ENCODE data around the gene PROSER3.
A peak's percentile ranks its signal among the peaks of the same experiment; 100 is the strongest.

The PROSER3 gene

GRCh38 chr19:35757749-35758608 lies at the start of gene PROSER3:
PROSER3 (plus strand) TSS chr19:35758176; CDS start chr19:35758216, 40 bp downstream.
- peak; percentile 99 for DNase-seq

GRCh38 chr19:35708391-35708790 lies 49.6 kb upstream of the PROSER3 start:
- no peak for DNase-seq

DNA sequence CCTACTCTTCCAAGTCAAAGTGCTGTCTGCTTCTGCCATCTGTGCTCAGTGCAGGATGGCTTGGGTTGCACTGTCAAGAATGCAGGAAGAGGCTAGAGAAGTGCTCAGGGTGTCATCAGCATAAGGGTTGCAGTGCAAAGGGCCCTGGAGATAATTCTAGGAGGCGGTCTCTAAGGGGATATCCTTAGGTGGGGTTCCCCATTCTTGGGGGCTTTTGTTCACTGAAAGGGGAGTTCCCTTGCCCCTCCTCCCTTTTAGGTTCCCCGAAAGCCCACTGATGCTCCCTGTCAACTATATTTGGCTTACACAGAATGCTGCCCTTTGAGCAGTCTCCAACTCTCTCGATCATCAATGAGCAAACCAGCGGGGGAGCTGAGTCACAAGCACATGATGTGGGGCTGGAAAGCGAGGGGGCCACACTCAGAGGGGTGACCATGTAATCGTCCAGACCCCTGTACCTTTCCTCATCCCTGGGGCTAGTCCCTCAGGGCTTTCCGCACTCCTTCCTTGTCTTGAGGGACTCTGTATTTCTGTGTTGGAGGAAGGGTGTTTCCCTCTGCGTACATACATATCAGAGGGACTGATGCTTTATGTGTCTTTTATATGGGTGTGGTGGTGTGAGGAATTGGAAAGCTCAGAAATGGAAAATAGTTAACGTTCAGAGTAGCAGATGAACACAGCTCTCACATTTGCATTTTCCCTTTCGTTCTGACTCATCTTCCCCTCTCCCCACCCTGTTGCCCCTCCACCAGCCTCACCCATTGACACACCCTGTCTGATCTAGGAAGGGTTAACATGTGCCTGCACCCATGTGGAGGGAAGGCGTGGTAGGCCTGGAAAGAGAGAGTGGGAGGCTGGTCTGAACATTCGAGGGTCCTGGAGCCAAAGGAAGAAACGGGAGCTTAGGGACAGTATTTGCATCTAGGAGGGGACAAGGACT lies 46.9 kb upstream of the PROSER3 start:
- DNase-seq = no peak

DNA sequence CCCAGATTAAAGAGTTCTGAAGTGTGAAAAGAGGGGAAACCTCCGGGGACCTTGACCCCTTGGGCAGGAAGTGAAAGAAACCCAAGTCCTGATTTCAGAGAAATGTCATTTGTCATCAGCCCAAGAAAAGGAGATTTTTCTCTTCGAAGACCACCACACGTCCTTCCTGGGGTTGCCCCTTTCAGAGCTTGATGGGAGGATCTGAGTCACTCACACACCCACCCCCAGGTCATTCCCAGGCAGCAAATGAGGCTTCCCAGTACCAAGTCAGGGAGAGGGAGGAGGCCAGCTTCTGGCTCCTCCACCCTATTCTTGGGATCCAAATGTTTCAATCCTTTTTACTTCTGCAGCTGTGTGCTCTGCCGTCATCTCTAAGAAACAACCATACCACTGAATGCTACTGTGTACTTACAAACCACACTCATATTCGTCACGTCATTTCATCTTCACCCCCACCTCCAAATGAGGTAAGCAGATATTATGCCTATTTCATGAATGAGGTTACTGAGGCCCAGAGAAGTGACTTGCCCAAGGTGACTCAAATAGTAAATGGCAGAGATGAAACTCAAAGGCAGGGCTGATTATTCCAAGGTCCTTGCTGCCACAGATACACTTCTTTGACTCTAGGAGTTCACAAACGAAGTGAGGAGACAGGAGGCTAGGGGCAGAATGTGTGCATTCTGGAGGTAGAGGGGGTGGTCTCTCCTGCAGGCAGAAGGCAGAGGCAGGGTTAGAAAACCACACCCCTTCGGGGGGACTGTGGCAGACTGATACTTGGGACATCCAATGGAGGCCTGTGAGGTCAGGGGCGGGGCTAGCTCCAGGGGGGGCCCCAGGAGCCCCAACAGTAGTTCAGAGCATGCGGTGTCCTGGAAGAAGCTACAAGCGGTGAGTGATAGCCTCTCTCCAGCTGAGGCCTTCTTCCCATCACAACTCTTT lies 45.1 kb upstream of the PROSER3 start:
- DNase-seq = no peak

GRCh38 chr19:35713506-35713850 lies 44.5 kb upstream of the PROSER3 start:
- DNase-seq = no peak

DNA sequence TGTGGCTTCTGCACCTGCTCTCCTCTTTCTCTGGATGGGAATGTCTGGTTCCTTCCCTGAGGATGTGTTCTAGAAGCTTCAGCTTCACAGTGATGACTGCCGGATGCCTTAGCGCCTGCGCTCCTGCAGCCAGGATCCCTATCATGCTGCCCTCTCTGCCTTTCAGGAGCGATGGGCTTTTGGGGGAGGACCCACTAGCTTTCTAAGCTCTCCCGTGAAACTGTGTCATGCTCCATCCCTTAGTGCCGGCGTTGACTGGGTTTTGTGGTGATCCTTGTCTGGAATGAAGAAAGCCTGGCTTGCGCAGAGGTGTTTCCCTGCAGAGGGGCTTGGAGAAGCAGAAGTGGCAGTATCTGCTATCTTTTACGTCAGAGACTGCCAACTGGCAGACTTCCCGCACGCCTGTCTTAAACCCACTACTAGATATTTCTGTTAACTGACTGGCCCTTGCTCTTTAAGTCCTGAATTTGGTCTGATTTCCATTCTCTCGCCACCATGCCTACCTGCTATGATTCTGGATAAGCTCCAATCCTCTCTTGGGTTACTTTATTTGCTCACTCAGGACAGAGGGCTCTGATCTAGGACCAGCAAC lies 44.0 kb upstream of the PROSER3 start:
- DNase-seq = no peak

GRCh38 chr19:35714601-35715354 lies 43.2 kb upstream of the PROSER3 start:
- DNase-seq = no peak

GRCh38 chr19:35715355-35715809 lies 42.6 kb upstream of the PROSER3 start:
- no peak for DNase-seq

DNA sequence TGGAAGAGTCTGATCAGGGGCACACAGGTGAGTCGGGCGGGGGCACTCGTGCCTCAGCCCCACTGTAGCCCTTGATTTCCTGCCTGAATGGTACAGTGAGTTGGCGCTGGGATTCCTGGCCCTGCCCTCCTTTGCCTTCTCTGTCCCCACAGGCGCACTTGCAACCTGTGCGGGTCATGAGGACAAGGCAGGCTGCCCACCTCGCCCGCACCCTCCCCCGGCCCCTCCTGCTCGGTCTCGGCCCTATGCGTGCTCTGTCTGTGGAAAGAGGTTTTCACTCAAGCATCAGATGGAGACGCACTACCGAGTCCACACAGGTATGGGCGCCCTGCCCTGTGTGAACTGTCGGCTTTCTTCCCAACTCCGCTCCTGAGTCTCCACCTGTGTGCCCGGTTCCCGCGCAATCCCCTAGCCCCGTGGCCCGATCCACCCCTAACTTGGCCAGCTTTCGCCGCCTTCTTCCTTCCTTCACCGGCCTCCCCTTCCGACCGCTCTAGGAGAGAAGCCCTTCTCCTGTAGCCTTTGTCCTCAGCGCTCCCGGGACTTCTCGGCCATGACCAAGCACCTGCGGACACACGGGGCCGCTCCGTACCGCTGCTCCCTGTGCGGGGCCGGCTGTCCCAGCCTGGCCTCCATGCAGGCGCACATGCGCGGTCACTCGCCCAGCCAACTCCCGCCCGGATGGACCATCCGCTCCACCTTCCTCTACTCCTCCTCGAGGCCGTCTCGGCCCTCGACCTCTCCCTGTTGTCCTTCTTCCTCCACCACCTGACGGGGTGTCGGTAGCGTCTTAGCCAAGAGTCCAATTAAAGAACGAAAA lies 41.8 kb upstream of the PROSER3 start:
- DNase-seq = no peak

DNA sequence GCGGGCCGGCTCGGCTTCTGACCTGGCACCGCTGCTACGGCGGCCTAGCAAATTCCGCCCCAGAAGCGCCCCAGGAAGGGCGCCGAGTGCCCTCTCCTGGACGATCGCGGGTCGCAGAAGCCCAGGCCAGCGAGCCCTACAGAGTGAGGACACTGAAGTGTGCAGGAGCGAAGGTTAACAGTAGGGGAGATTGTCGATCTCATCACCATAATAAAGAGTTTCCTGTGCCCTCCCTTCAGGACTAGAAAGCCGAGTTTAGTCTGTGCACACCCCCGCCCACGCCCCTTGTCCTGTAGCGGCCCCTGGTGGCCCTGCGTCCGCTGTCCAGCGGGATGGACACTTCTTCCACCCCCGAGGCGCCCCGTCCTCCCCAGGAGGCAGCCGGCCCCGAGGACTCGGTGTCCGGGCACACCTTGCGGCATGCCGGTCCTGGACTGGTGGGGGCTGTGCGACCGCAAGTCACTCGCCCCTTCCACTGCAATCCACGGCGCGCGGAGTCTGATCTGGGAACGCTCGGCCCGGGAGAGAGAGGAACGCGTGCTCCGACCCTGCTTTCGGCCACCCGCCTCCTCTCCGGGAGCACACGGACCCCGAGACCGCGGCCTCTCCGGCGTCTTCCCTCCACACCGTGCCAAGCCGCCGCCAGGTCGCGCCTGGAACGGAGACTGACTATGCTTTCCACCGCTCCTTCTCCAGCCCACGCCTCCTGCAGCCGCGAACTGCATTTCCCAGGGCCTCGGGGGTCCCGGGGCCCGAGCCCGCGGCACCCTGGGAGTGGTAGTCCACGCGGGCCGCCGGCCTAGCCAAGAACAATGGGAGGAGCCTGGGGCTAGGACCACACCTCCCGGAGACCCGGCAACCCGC lies 40.9 kb upstream of the PROSER3 start:
- DNase-seq = peak; percentile 90 to 91

DNA sequence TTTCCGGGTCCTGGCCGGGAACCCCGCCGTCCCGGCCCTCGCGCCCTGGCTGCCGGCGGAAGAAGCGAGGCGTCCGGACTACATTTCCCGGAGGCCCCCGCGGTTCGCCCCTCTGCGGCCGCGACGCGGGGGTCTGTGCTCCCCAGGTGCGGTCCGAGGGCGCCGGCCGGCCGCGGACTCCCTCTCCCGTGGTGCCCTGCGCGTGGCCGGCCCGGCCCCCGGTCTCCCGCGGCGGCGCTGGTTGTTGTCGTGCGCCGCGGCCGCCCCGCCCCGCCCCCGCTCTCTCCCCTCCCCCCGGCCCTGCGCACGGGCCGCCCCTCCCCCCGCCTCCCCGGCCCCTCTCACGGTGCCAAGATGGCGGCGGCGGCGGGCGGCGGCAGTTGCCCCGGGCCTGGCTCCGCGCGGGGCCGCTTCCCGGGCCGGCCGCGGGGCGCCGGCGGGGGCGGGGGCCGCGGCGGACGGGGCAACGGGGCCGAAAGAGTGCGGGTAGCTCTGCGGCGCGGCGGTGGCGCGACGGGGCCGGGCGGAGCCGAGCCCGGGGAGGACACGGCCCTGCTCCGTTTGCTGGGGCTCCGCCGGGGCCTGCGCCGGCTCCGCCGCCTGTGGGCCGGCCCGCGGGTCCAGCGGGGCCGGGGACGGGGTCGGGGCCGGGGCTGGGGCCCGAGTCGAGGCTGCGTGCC lies 40.2 kb upstream of the PROSER3 start, which contains the start of gene KMT2B:
Gene KMT2B, plus strand, starts transcription at position 339 of the 680 bp plus-strand sequence. Its CDS starts 16 bp downstream, at position 355.
- no peak for DNase-seq

GRCh38 chr19:35718345-35719041 lies 39.5 kb upstream of the PROSER3 start:
- no peak for DNase-seq

- no peak for DNase-seq
These were observed 38.4 kb upstream of the PROSER3 start for GRCh38 chr19:35719402-35720162.

DNA sequence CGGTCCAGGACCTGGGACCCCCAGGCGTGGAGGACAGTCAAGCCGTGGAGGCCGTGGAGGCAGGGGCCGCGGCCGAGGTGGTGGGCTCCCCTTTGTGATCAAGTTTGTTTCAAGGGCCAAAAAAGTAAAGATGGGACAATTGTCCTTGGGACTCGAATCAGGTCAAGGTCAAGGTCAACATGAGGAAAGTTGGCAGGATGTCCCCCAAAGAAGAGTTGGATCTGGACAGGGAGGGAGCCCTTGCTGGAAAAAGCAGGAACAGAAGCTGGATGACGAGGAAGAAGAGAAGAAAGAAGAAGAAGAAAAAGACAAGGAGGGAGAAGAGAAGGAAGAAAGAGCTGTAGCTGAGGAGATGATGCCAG lies 37.8 kb upstream of the PROSER3 start:
- DNase-seq = no peak

- no peak for DNase-seq
These were observed 37.3 kb upstream of the PROSER3 start for GRCh38 chr19:35720648-35721047.

DNA sequence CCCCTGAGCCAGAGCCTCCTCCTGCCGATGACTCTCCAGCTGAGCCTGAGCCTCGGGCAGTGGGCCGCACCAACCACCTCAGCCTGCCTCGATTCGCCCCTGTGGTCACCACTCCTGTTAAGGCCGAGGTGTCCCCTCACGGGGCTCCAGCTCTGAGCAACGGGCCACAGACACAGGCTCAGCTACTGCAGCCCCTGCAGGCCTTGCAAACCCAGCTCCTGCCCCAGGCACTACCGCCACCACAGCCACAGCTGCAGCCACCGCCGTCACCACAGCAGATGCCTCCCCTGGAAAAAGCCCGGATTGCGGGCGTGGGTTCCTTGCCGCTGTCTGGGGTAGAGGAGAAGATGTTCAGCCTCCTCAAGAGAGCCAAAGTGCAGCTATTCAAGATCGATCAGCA lies 36.6 kb upstream of the PROSER3 start:
- DNase-seq = no peak

DNA sequence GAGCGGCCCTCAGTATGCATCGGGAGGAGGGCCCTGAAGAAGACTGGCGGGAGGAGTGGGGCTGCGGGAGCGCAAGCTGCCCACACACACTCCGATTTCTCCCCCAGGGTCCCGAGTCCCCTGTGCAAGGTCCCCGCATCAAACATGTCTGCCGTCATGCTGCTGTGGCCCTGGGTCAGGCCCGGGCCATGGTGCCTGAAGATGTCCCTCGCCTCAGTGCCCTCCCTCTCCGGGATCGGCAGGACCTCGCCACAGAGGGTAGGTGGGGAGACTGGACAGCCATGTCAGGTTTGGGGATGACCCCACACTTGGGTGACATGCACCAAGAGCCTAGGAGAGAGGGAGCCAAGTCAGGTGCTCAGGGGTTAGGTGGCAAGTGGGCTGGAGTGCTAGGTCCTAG lies 35.5 kb upstream of the PROSER3 start:
- no peak for DNase-seq
